SJSA1 (cell line): ENCODE measurements around the gene CIAPIN1. TPM values are rescaled to one million over a fixed set of nuclear protein-coding genes. Genes with fewer than 3 reads are reported as not detected.

ENCODE experiments used
- DNase-seq, 2 experiments: peaks; one replicate each; pipeline ENCODE4 v3.0.0-alpha.2; 2015 to 2020; ENCODE audit warnings: low spot score in 2 of 2, low read depth in 1 of 2
- H3K27ac ChIP-seq: fragments of 250-450 bp; sonication (Bioruptor Pico); 2 replicates; pipeline ENCODE4 v1.5.1; 2020; ENCODE audit warnings: mild to moderate bottlenecking, moderate library complexity
- H3K27me3 ChIP-seq: fragments of 250-450 bp; sonication (Bioruptor Pico); replicated peaks from 2 replicates; pipeline ENCODE4 v1.5.1; 2020; ENCODE audit warnings: mild to moderate bottlenecking, moderate library complexity
- H3K36me3 ChIP-seq: fragments of 250-450 bp; sonication (Bioruptor Pico); 2 replicates; pipeline ENCODE4 v1.5.1; 2020; ENCODE audit warnings: mild to moderate bottlenecking
- H3K4me1 ChIP-seq: fragments of 250-450 bp; sonication (Bioruptor Pico); replicated peaks from 2 replicates; pipeline ENCODE4 v1.6.1; 2021; ENCODE audit warnings: mild to moderate bottlenecking
- H3K4me3 ChIP-seq: fragments of 250-450 bp; sonication (Bioruptor Pico); 2 replicates; pipeline ENCODE4 v1.5.1; 2020; ENCODE audit warnings: mild to moderate bottlenecking
- H3K9me3 ChIP-seq: fragments of 250-450 bp; sonication (Bioruptor Pico); replicated peaks from 2 replicates; pipeline ENCODE4 v1.5.1; 2020; ENCODE audit warnings: mild to moderate bottlenecking
- total RNA-seq: library from RNA; depleted of rRNA; stranded (reverse); fragments of >200 nt; shearing (Covaris generic); gene quantifications from 2 replicates; pipeline ENCODE4 v1.2.3, GENCODE V29; 2014

CIAPIN1 gene
- total RNA-seq, 1 experiment from 2014 or later: 77.5 TPM

DNA sequence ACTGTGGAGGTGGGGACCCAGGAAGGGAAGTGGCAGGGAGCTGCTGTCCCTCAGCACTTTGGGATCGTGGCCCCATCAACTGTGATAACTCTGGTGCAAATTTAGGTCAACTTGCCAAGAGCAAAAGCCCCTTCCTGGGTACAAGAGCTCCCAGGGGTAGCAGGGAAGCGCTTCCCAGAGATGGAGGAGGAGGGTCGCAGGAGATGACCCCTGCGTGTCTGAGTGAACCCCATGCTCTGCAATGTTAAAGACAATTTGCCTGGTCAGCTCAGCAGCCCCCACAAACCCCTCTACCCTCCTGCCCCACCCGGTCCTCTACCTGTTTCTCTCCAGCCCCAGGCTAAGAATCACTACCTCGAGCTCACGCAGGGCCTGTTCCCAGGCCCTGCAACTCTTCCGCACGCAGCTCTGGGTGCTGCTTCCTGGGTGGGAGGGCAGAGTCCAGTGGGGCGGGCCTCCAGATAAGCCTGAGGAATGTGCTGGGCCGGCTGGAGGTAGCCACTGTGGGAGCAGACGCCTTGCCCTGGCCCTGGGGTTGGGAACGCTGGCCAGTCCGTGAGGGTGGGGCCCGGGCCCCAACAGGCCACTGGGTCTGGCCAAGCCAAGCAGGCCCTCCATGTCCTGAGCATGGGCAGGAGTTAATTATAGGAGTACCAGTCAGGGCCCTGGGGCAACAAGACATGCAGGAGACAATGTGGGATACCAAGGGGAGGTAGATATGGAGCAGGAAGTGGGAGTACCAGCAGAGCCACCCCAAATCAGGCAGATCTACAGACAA, 33.0 kb upstream of the CIAPIN1 start:
- no peak overlapping the region for H3K4me3 ChIP-seq
- no peaks in the 10 kb centered on the region for H3K27me3 ChIP-seq
- H3K9me3 ChIP-seq: no peaks in the 10 kb centered on the region
- H3K4me1 ChIP-seq: peaks cover 4% of the 10 kb centered on the region; the same call in 1 of the 2 replicates
- no peak overlapping the region for H3K27ac ChIP-seq
- H3K36me3 ChIP-seq: no peaks in the 10 kb centered on the region
- no peak for DNase-seq

DNA sequence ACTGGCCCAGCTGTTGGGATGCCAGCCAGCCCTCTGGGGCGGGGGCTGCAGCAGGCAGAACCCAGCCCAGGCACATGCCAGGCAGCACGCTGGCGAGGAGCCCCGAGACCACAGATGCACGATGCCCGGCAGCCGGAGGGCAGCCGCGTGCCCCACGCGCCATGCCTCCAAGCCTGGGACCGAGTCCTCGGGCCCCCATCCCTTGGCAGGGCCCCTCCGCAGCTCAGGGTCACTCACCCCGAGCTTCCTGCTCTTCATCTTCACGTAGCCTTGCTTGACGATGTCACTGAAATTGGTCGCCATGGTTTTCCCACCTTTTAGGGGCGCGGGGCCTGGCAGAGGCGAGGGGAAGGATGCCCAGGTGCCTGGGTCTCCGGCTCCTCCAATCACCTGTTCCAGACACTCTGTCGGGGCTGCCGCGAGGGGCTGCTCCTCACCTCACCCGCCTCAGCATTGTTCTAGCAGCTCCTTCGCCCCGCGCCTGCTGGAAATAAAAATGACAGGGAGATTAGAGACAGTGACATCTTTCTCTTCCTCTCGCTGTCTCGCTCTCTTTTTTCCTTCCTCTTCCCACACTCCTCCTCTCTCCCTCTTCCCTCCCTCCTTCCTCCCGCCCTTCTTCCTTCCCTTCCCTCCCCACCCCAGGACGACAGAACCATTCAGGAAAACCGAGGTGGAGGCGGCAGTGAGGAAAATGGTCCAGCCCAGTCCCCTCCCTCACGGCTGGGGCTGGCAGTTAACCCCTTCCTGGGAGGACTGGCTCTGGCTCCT, 32.2 kb upstream of the CIAPIN1 start:
- DNase-seq: no peak

GRCh38 chr16:57478396-57479204, 31.4 kb upstream of the CIAPIN1 start:
- Histone ChIP-seq H3K4me3 (no peak overlapping the region), H3K27ac (no peak overlapping the region), H3K36me3 (peaks cover 2% of the 10 kb centered on the region; the same call in 1 of the 2 replicates), H3K27me3 (no peaks in the 10 kb centered on the region), H3K4me1 (peaks cover 4% of the 10 kb centered on the region; the same call in 1 of the 2 replicates), H3K9me3 (no peaks in the 10 kb centered on the region)
- DNase-seq: no peak

More for the DNA sequence above, 32.2 kb upstream of the CIAPIN1 start:
- Histone ChIP-seq H3K36me3 (peaks cover 2% of the 10 kb centered on the region; the same call in 1 of the 2 replicates), H3K4me1 (peaks cover 4% of the 10 kb centered on the region; the same call in 1 of the 2 replicates), H3K9me3 (no peaks in the 10 kb centered on the region), H3K4me3 (no peak overlapping the region), H3K27ac (no peak overlapping the region), H3K27me3 (no peaks in the 10 kb centered on the region)

DNA sequence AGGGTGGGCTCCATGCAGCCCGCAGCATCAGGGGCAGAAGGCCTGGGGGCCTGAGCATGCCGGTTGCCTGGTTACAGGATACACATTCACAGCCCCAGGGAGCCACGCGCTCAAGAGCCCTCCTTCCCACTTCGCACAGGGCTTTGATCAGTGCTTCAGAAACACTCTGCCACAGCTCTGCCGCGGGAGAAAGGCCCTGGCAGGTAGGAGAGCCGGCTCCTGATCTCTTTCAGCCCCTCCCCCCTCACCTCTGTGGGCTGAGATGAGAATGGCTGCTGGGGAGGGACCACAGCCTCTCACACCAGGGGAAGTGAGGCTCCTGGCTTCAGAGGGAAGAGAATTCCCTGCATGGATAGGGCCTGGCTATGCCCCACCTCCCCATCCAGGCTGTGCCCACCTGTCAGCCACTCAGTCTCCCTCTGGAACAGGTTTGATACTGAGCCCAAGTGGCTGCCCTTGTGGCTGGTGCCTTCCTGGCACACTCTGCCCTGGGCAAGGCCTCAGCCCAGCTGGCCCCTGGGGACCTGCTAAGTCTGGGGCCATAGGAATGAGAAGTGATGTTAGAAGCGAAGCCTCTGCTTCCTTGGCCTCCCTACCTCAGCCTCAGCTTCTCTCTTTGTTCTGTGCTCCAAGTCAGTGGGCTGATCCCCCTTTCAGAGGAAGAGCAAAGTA, 30.5 kb upstream of the CIAPIN1 start:
- Histone ChIP-seq H3K27ac (no peak overlapping the region), H3K27me3 (no peaks in the 10 kb centered on the region), H3K36me3 (peaks cover 9% of the 10 kb centered on the region), H3K4me3 (no peak overlapping the region), H3K9me3 (no peaks in the 10 kb centered on the region), H3K4me1 (peaks cover 4% of the 10 kb centered on the region; the same call in 1 of the 2 replicates)
- no peak for DNase-seq

DNA sequence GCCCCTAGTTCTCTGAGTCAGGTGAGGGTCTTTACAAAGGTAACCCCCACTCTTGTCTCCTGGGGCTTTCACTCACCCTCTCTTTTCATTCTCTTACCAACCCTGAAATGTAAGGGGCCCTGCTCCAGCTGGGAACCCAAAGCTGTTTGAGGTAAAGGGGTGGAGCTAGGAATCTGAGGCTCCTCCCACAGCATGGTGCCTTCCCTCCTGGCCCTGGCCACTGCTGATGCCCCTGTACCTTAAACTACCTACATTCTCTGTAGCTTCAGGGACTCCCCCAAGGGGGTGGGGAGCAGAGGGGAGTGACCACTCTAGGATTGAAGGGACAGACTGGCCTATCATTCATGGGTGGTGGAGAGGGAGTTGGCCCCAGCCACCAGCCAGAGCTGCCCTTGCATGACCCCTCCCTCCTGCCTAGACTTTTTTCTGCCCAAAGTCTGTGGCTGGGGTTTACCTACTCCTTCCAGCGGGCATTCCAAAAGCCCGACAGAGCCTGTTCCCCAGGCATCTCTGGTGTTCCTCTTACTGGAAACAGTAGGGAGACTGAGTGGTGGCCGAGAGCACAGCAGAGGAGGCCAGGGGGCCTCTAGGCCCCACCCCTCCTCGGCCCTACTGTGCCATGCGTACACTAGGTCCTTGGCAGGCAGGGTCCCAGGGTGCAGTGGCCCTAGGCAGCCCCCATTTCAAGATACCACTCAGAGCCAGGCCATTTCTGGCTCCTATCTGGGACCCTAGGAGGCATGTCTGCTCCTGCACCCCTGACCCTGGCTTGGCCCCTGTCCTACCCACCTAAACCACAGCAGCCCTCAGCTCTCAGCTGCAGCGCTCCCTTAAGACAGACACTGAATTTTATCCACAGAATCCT, 29.6 kb upstream of the CIAPIN1 start:
- Histone ChIP-seq H3K27ac (no peak overlapping the region), H3K4me3 (no peak overlapping the region), H3K4me1 (peaks cover 4% of the 10 kb centered on the region; the same call in 1 of the 2 replicates), H3K27me3 (no peaks in the 10 kb centered on the region), H3K9me3 (no peaks in the 10 kb centered on the region), H3K36me3 (peaks cover 18% of the 10 kb centered on the region)
- DNase-seq: no peak

DNA sequence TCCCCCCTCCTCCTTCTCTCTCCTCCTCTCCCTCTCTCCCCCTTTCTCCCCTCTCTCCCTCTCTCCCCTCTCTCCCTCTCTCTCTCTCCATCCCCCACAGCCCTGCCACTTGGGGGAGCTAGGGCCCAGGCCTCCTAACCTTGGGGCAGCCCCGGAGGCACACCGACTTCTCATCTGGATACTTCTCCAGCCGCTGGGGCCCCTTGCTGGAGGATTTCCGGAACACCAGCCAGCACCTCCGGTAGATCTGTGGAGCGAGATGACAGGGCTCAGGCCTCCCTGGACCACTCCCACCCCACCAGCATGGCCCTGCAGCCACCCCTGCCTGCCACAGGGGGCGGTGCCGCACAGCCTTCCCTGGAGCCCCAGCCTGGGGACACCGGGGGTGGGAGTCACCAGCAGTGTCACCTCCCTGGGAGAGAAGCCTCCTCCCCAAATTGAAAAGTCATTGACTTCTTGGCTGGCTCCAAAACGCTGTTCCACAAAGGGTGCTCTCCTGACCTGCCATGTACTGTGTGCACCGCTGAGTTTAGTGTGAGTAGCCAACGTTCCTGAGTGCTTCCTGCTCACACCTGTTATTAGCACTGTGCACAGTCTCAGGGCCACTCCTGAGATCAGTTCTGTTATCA, 28.6 kb upstream of the CIAPIN1 start:
- DNase-seq: no peak
- Histone ChIP-seq H3K27ac (no peak overlapping the region), H3K9me3 (no peaks in the 10 kb centered on the region), H3K27me3 (no peaks in the 10 kb centered on the region), H3K36me3 (peaks cover 25% of the 10 kb centered on the region), H3K4me1 (peaks cover 4% of the 10 kb centered on the region; the same call in 1 of the 2 replicates), H3K4me3 (no peak overlapping the region)

- no peaks in the 10 kb centered on the region for H3K27me3 ChIP-seq
- H3K9me3 ChIP-seq: no peaks in the 10 kb centered on the region
- no peak overlapping the region for H3K27ac ChIP-seq
- H3K4me3 ChIP-seq: no peak overlapping the region
- peaks cover 34% of the 10 kb centered on the region for H3K36me3 ChIP-seq
- no peak for DNase-seq
- H3K4me1 ChIP-seq: no peaks in the 10 kb centered on the region
Observed at GRCh38 chr16:57474671-57475661, 27.8 kb upstream of the CIAPIN1 start.

- H3K36me3 ChIP-seq: peaks cover 44% of the 10 kb centered on the region
- no peak overlapping the region for H3K27ac ChIP-seq
- no peaks in the 10 kb centered on the region for H3K9me3 ChIP-seq
- no peak for DNase-seq
- H3K4me3 ChIP-seq: no peak overlapping the region
- H3K27me3 ChIP-seq: no peaks in the 10 kb centered on the region
- H3K4me1 ChIP-seq: no peaks in the 10 kb centered on the region
Observed at GRCh38 chr16:57473906-57474305, 26.7 kb upstream of the CIAPIN1 start.

DNA sequence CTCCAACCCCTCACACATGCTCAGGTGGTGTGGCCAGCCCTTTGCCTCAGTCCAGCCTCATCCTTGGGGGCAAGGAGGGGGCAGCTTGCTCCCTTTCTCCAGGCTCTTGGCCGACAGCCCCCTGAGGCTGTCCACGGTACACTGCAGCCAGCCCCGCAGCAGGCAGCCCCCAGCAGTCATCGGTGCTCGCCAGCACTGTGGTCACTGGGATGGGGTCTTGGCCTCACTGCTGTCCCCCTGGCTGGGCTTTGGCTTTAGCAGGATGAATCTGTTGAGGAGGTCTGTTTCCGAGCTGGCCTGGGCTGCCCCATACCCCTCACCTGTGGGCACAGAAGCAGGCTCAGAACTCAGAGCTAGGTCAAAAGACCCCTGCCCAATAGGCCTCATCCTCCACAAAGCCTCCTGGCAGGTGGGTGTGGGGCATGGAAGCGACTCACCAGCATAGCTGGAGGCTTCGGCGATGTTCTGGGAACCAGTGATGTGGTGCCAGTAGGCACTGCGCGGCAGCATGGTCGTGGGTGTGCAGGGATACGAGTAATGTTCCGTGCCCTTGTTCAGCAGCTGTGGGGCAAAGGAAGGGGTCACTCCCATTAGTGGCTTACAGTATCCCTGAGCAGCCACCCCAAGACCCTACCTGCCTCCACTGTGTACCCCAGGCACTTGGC, 26.1 kb upstream of the CIAPIN1 start:
- Histone ChIP-seq H3K4me1 (no peaks in the 10 kb centered on the region), H3K27me3 (no peaks in the 10 kb centered on the region), H3K9me3 (no peaks in the 10 kb centered on the region), H3K4me3 (no peak overlapping the region), H3K36me3 (peaks cover 50% of the 10 kb centered on the region), H3K27ac (no peak overlapping the region)
- DNase-seq: no peak

DNA sequence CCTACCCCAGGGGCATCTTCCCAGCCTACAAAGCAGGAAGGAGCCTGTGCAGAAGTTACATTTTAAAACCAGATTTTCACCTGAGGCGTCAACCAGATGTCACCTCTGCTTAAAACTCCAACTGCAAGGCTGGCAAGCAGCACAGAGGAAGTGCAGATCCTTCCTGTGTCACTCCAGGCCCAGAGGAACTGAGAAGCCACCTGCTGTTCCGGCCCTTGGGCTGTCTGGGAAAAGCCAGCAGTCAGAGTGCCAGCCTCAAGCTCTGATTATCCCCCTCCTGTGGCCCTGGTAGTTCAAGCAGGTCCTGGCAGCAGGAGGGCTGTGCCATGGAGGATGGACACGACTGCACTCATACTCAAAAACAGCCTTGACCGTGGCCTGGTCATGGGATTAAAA, 25.5 kb upstream of the CIAPIN1 start:
- H3K4me1 ChIP-seq: no peaks in the 10 kb centered on the region
- H3K27ac ChIP-seq: no peak overlapping the region
- H3K27me3 ChIP-seq: no peaks in the 10 kb centered on the region
- peaks cover 57% of the 10 kb centered on the region for H3K36me3 ChIP-seq
- no peak for DNase-seq
- no peaks in the 10 kb centered on the region for H3K9me3 ChIP-seq
- H3K4me3 ChIP-seq: no peak overlapping the region
